ENCODE results near the gene PLA2G12B.

GRCh38 chr10:72946963-72947362, 7.6 kb downstream of the PLA2G12B start:
- TF ChIP-seq, protein P1, sequence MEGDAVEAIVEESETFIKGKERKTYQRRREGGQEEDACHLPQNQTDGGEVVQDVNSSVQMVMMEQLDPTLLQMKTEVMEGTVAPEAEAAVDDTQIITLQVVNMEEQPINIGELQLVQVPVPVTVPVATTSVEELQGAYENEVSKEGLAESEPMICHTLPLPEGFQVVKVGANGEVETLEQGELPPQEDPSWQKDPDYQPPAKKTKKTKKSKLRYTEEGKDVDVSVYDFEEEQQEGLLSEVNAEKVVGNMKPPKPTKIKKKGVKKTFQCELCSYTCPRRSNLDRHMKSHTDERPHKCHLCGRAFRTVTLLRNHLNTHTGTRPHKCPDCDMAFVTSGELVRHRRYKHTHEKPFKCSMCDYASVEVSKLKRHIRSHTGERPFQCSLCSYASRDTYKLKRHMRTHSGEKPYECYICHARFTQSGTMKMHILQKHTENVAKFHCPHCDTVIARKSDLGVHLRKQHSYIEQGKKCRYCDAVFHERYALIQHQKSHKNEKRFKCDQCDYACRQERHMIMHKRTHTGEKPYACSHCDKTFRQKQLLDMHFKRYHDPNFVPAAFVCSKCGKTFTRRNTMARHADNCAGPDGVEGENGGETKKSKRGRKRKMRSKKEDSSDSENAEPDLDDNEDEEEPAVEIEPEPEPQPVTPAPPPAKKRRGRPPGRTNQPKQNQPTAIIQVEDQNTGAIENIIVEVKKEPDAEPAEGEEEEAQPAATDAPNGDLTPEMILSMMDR (IDR thresholded peaks at IDR 0.05; ENCODE audit: insufficient read depth, low read length, poor library complexity, severe bottlenecking): no peak
- no peak for TF ChIP-seq EZH2phosphoT487 (conservative IDR thresholded peaks at IDR 0.05; ENCODE audit: low read length)

Measured in SU-DHL-6 (cell line).